Measurements from ENCODE around the gene SLC25A24. TPM values are rescaled to one million over a fixed set of nuclear protein-coding genes. Genes with fewer than 3 reads are reported as not detected.

Gene SLC25A24
- total and polyA plus RNA-seq, 9 of the 15 experiments (the other 6 are each of a cell fraction or from before 2014, with no cell fraction given): 6.9 to 34.9 (median 25.4) TPM

DNA sequence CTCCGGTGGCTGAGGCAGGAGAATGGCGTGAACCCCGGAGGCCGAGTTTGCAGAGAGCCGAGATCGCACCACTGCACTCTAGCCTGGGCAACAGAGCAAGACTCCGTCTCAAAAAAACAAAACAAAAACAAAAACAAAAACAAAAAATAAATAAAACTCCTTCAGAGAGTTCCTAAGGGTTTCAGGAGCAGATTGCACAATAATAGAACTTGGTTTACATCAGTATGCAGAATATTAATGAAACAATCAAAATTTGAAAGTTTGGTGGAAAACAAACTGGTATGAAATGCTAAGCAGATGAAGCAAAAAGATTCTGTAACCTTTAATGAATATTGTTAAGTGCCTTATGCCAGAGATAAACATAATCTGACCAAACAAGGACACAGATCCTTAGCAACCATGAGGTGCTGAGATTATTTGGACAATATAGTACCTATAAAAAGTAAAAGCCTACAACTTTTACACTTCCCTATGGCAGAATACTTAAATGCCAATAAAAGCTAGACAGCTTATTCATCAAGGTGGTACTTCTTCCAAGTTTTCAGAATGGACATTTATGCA, 41.2 kb downstream of the SLC25A24 start:
- Histone ChIP-seq H3K4me1 (replicated peaks in 1 of 2; ENCODE audit: control insufficient read depth in 2 of 2, insufficient read depth in 2 of 2, low read length in 2 of 2) (no peaks in the 10 kb centered on the region), H3K9me3 (replicated peaks; ENCODE audit: control insufficient read depth, insufficient read depth, low read depth, low read length) (no peaks in the 10 kb centered on the region), H3K79me2 (ENCODE audit: control insufficient read depth, insufficient read depth, low read length) (no peaks in the 10 kb centered on the region), H3K36me3 (ENCODE audit: control insufficient read depth, insufficient read depth, low read length) (peaks cover 7% of the 10 kb centered on the region; the same call in 1 of the 3 replicates), H3K27me3 (ENCODE audit: control insufficient read depth in 2 of 2, insufficient read depth in 2 of 2, low read length in 2 of 2) (no peaks in the 10 kb centered on the region), H3K9ac (ENCODE audit: insufficient read depth in 1 of 2, low read depth in 2 of 2, low read length in 2 of 2) (no peak overlapping the region), H3K4me3 (no peak overlapping the region), H2AFZ (ENCODE audit: low read depth, low read length) (no peak overlapping the region), H3K27ac (ENCODE audit: extremely low read depth, low read depth, low read length) (no peak overlapping the region), H4K20me1 (replicated peaks; ENCODE audit: control insufficient read depth, insufficient read depth, low read length) (no peaks in the 10 kb centered on the region), H3K9me1 (ENCODE audit: control insufficient read depth, insufficient read depth, low read length) (no peaks in the 10 kb centered on the region), H3K4me2 (ENCODE audit: insufficient read depth, low read length) (no peak overlapping the region)
- FAIRE-seq (no peak), ATAC-seq (no peak), DNase-seq (ENCODE audit: extremely low read depth in 1 of 4, low spot score in 3 of 4) (no peak)
- in situ Hi-C loops (cut with MboI) (no loop called here), intact Hi-C loops (cut with micrococcal nuclease) (no loop called here)
- POLR2A ChIA-PET: no interaction called here
- TF ChIP-seq, protein P1, sequence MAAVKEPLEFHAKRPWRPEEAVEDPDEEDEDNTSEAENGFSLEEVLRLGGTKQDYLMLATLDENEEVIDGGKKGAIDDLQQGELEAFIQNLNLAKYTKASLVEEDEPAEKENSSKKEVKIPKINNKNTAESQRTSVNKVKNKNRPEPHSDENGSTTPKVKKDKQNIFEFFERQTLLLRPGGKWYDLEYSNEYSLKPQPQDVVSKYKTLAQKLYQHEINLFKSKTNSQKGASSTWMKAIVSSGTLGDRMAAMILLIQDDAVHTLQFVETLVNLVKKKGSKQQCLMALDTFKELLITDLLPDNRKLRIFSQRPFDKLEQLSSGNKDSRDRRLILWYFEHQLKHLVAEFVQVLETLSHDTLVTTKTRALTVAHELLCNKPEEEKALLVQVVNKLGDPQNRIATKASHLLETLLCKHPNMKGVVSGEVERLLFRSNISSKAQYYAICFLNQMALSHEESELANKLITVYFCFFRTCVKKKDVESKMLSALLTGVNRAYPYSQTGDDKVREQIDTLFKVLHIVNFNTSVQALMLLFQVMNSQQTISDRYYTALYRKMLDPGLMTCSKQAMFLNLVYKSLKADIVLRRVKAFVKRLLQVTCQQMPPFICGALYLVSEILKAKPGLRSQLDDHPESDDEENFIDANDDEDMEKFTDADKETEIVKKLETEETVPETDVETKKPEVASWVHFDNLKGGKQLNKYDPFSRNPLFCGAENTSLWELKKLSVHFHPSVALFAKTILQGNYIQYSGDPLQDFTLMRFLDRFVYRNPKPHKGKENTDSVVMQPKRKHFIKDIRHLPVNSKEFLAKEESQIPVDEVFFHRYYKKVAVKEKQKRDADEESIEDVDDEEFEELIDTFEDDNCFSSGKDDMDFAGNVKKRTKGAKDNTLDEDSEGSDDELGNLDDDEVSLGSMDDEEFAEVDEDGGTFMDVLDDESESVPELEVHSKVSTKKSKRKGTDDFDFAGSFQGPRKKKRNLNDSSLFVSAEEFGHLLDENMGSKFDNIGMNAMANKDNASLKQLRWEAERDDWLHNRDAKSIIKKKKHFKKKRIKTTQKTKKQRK (IDR thresholded peaks at IDR 0.05; ENCODE audit: borderline replicate concordance, low read depth, low read length): no peak
- TF ChIP-seq, protein P2, sequence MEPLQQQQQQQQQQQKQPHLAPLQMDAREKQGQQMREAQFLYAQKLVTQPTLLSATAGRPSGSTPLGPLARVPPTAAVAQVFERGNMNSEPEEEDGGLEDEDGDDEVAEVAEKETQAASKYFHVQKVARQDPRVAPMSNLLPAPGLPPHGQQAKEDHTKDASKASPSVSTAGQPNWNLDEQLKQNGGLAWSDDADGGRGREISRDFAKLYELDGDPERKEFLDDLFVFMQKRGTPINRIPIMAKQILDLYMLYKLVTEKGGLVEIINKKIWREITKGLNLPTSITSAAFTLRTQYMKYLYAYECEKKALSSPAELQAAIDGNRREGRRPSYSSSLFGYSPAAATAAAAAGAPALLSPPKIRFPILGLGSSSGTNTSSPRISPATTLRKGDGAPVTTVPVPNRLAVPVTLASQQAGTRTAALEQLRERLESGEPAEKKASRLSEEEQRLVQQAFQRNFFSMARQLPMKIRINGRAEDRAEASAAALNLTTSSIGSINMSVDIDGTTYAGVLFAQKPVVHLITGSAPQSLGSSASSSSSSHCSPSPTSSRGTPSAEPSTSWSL (CRISPR knock-in tag; IDR thresholded peaks at IDR 0.05; ENCODE audit: borderline replicate concordance): no peak
- TF ChIP-seq CEBPB (tag; IDR thresholded peaks at IDR 0.05): peak; percentile 59; the same call in 1 of the 2 replicates
- no peak for TF ChIP-seq SREBF1 (IDR thresholded peaks at IDR 0.05; ENCODE audit: borderline replicate concordance, low read depth, low read length)
- TF ChIP-seq SMAD2 (IDR thresholded peaks at IDR 0.05; ENCODE audit: low read depth, low read length): no peak
- no peak for TF ChIP-seq ZNF324 (CRISPR knock-in tag; IDR thresholded peaks at IDR 0.05)
- TF ChIP-seq, protein P3, sequence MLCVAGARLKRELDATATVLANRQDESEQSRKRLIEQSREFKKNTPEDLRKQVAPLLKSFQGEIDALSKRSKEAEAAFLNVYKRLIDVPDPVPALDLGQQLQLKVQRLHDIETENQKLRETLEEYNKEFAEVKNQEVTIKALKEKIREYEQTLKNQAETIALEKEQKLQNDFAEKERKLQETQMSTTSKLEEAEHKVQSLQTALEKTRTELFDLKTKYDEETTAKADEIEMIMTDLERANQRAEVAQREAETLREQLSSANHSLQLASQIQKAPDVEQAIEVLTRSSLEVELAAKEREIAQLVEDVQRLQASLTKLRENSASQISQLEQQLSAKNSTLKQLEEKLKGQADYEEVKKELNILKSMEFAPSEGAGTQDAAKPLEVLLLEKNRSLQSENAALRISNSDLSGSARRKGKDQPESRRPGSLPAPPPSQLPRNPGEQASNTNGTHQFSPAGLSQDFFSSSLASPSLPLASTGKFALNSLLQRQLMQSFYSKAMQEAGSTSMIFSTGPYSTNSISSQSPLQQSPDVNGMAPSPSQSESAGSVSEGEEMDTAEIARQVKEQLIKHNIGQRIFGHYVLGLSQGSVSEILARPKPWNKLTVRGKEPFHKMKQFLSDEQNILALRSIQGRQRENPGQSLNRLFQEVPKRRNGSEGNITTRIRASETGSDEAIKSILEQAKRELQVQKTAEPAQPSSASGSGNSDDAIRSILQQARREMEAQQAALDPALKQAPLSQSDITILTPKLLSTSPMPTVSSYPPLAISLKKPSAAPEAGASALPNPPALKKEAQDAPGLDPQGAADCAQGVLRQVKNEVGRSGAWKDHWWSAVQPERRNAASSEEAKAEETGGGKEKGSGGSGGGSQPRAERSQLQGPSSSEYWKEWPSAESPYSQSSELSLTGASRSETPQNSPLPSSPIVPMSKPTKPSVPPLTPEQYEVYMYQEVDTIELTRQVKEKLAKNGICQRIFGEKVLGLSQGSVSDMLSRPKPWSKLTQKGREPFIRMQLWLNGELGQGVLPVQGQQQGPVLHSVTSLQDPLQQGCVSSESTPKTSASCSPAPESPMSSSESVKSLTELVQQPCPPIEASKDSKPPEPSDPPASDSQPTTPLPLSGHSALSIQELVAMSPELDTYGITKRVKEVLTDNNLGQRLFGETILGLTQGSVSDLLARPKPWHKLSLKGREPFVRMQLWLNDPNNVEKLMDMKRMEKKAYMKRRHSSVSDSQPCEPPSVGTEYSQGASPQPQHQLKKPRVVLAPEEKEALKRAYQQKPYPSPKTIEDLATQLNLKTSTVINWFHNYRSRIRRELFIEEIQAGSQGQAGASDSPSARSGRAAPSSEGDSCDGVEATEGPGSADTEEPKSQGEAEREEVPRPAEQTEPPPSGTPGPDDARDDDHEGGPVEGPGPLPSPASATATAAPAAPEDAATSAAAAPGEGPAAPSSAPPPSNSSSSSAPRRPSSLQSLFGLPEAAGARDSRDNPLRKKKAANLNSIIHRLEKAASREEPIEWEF (CRISPR knock-in tag; IDR thresholded peaks at IDR 0.05): no peak
- TF ChIP-seq PHF21A (IDR thresholded peaks at IDR 0.05; ENCODE audit: borderline replicate concordance, low read depth): no peak
- TF ChIP-seq CEBPG (CRISPR knock-in tag; IDR thresholded peaks at IDR 0.05): no peak
- TF ChIP-seq CEBPG (tag; conservative IDR thresholded peaks at IDR 0.05 in 1 of 2, IDR thresholded peaks at IDR 0.05 in 1 of 2): peak in 1 of 2 experiments; percentile 68; a peak in 2 of 4 replicates
- 86% methylated on average over 7 of the region's 7 CpGs for WGBS (ENCODE audit: insufficient coverage, low coverage, missing lambda C conversion rate)
- no TSS peak for BruUV-seq (replicated peaks)
- CTCF ChIA-PET (ENCODE audit: low intra/inter-chr PET ratio): no interaction called here

Measured in K562 (cell line).